Rectal smooth muscle tissue (tissue), 1 donor: ENCODE results near the gene DIRAS1.

Experiments used
- H3K27ac ChIP-seq: one replicate; pipeline ENCODE4 v1.7.0; 2013; ENCODE audit warnings: low read depth, low read length, inconsistent platforms
- H3K27me3 ChIP-seq: one replicate; pipeline ENCODE4 v1.7.0; 2013; ENCODE audit warnings: low read length; ENCODE audit not compliant: control insufficient read depth, insufficient read depth
- H3K36me3 ChIP-seq: one replicate; pipeline ENCODE4 v1.7.0; 2013; ENCODE audit warnings: low read length; ENCODE audit not compliant: control insufficient read depth, insufficient read depth
- H3K4me1 ChIP-seq: one replicate; pipeline ENCODE4 v1.7.0; 2013; ENCODE audit warnings: low read length; ENCODE audit not compliant: control insufficient read depth, insufficient read depth
- H3K4me3 ChIP-seq: one replicate; pipeline ENCODE4 v1.7.0; 2013; ENCODE audit warnings: low read length
- H3K9ac ChIP-seq: one replicate; pipeline ENCODE4 v1.7.0; 2013; ENCODE audit warnings: low read length

The DIRAS1 gene

DNA sequence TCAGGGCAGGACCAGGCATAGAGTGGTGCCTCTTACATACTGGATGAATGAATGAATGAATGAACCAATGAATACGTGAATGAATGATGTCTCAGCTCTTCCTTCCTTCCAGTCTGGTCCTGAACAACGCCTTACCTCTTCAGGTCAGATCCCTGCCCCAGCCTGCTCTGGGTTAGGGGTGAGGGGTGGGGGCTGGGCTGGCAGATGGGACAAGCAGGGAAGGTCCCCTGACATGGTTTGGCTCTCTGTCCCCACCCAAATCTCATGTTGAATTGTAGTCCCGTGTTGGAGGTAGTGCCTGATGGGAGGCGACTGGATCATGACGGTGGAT, 9.3 kb downstream of the DIRAS1 start:
- no peaks in the 10 kb centered on the region for H3K4me1 ChIP-seq
- H3K4me3 ChIP-seq, result no peak overlapping the region
- H3K36me3 ChIP-seq, result no peaks in the 10 kb centered on the region
- H3K27me3 ChIP-seq, result no peaks in the 10 kb centered on the region
- H3K27ac ChIP-seq, result no peak overlapping the region
- no peak overlapping the region for H3K9ac ChIP-seq

DNA sequence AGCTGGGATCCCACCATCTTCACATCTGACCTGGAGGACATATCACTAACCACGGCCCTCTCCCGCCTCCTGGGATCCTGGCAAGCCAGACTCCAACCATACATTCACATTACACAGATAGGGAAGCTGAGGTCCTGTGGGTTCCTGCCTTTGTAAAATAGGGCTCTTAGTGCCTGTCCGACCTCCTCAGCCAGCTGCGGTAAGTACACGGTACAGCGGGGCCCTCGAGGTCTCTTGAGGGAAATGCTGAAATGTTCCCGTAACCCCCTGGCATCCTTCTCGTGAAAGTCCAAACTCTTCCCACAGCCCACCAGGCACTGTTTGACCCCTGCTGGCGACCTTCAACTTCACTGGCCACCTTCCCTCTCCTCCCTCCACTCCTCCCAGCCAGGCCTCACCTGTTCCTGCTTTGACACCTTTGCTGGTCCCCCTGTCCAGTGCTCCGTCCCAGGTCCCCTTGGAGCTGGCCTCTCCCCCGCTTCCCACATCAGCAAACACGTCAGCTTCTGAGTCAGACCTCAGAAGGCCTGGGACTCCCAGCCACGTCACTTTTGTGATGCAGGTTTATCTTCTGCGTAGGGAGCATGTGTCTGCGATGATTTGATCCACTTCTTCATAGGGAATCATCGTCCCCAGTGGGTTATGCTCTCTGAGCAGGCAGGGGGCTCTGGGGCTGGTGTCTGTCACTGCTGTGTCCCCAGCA, 9.8 kb downstream of the DIRAS1 start:
- no peaks in the 10 kb centered on the region for H3K36me3 ChIP-seq
- no peak overlapping the region for H3K4me3 ChIP-seq
- no peak overlapping the region for H3K27ac ChIP-seq
- no peaks in the 10 kb centered on the region for H3K4me1 ChIP-seq
- no peak overlapping the region for H3K9ac ChIP-seq
- no peaks in the 10 kb centered on the region for H3K27me3 ChIP-seq

DNA sequence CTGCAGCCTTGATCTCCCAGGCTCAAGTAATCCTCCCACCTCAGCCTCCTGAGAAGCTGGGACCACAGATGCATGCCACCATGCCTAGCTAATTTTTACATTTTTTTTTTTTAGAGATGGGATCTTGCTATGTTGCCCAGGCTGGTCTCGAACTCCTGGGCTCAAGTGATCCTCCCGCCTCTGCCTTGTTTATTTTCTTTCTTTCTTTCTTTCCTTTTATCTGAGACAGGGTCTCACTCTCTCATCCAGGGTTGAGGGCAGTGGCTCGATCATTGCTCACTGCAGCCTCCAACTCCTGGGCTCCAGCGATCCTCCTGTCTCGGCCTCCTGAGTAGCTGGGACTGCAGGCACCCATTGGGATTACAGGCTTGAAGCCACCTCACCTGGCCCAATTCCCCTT, 14.9 kb downstream of the DIRAS1 start:
- Histone ChIP-seq H3K4me3 (no peak overlapping the region), H3K27me3 (no peaks in the 10 kb centered on the region), H3K27ac (no peak overlapping the region), H3K4me1 (no peaks in the 10 kb centered on the region), H3K9ac (no peak overlapping the region), H3K36me3 (no peaks in the 10 kb centered on the region)

DNA sequence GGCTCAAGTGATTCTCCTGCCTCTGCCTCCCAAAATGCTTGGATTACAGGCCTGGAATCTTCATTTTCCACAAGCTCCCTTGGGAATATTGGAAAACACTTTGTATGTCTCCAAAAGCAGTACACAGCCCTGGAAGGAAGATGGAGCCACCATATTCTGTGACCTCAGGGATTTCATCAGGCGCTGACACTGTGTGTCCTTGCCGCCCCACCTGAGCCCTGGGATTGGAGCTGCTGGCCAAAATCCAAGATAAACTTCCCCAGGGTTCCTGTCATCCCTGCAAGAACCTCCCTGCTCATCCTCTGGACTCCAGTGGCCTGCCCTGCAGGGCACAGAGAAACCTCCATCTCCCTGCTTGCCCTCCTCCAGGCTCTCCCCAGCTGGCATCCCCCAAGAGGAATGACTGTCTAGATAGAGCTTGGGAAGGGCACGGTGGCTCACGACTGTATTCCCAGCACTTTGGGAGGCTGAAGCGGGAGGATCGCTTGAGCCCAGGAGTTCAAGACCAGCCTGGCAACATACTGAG, 17.4 kb downstream of the DIRAS1 start:
- H3K27ac ChIP-seq, result no peak overlapping the region
- no peak overlapping the region for H3K4me3 ChIP-seq

DNA sequence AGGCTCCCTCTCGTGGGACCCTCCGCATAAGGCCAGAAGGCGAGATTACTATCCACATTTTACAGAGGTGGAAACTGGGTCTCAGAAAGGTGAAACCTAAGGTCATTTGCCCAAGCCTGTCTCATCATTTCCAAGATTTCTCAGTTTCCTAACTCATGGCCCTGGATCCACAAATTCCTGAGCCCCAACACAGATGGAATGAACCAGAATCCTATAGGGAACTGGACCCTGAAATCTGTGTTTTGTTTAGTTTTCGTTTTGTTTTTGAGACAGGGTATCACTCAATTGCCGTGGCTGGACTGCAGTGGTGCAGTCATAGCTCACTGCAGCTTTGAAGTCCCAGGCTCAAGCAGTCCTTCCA, 18.1 kb downstream of the DIRAS1 start:
- Histone ChIP-seq H3K36me3 (no peaks in the 10 kb centered on the region), H3K4me1 (no peaks in the 10 kb centered on the region), H3K27me3 (no peaks in the 10 kb centered on the region), H3K4me3 (peak overlapping the region; percentile 40), H3K27ac (no peak overlapping the region), H3K9ac (no peak overlapping the region)

More for the DNA sequence above, 17.4 kb downstream of the DIRAS1 start:
- Histone ChIP-seq H3K9ac (no peak overlapping the region), H3K27me3 (no peaks in the 10 kb centered on the region), H3K36me3 (no peaks in the 10 kb centered on the region), H3K4me1 (no peaks in the 10 kb centered on the region)

DNA sequence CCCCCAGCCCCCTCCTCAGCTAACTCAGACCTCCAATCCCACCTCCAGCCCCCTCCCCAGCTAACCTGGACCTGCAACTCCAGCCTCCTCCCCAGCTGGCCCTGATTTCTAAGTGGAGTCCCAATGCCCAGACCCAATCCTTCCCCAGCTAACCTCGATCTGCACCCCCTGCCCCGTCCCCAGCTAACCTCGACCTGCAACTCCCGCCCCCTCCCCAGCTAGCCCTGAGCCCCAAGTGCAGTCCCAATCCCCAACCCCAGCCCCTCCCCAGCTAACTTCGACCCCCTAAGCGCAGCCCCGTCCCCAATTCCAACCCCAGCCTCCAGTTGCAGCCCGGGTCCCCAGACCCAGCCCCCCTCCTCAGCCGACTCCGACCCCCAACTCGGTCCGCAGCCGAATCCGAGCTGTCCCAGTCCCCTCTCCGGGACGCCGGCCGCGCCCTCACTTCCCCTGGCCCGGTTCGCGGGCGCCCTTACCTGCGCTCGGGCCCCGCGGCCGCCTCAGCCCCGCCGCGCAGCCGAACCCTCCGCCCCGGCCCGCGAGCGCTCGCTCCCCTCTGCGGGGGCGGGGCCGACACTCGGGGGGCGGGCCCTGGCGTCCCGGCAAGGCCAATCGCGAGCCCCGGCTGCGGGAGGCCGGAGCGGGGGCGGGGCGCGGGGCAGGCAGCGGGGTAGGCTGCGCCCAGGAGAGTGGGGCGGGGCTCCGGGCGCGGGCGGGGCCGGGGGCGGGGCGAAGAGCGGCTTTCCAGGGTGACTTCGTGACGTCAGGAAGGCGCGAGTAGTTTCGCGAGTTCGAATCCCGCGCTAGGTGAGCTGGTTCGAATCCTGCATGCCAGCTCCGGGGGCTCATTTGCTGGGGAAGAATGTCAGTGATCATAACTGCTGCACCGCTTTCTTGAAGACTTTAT, 18.7 kb downstream of the DIRAS1 start, which contains the start of gene GNG7:
Gene GNG7, minus strand, starts transcription at position 525 of the 907 bp plus-strand sequence. CDS start 182,006 bp downstream, outside the sequence.
- Histone ChIP-seq H3K9ac (peak within 1 kb of the TSS; percentile 32), H3K27ac (no peak within 1 kb of the TSS), H3K27me3 (no peaks in the 10 kb centered on the region), H3K4me3 (peak within 1 kb of the TSS; percentile 71), H3K4me1 (no peaks in the 10 kb centered on the region), H3K36me3 (no peaks in the 10 kb centered on the region)

DNA sequence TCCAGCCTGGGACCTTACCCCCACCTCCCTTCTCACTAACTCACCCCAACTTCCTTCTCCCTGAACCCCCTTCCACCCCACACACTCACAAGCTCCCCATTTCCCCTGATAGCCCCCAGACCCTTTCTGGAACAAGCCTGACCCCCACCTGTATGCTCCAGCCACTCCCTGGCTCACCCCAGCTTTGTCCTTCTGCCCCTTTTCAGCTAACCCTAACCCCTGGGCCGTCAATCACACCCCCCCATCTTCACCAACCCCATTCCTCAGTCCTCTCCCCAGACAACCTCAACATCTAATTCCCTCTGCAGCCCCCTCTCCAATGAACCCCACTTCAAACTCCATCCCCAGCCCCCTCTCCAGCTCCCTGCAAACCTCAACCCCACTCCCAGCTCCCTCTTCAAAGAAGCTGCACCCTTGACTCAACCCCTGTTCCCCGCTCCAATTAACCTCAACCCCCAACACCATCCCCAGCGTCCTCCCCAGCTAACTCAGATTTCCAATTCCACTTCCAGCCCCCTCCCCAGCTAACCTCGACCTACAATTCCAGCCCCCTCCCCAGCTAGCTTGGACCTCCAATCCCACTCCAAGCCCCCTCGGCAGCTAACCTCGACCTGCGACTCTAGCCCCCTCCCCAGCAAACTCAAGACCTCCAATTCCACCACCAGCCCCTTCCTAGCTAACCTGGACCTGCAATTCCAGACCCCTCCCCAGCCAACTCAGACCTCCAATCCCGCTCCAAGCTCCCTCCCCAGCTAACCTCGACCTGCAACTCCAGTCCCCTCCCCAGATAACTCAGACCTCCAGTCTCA, 19.6 kb downstream of the DIRAS1 start:
- peak overlapping the region; percentile 71 for H3K4me3 ChIP-seq
- H3K4me1 ChIP-seq, result no peaks in the 10 kb centered on the region
- H3K27ac ChIP-seq, result no peak overlapping the region
- H3K27me3 ChIP-seq, result no peaks in the 10 kb centered on the region
- peak overlapping the region; percentile 32 for H3K9ac ChIP-seq
- no peaks in the 10 kb centered on the region for H3K36me3 ChIP-seq

DNA sequence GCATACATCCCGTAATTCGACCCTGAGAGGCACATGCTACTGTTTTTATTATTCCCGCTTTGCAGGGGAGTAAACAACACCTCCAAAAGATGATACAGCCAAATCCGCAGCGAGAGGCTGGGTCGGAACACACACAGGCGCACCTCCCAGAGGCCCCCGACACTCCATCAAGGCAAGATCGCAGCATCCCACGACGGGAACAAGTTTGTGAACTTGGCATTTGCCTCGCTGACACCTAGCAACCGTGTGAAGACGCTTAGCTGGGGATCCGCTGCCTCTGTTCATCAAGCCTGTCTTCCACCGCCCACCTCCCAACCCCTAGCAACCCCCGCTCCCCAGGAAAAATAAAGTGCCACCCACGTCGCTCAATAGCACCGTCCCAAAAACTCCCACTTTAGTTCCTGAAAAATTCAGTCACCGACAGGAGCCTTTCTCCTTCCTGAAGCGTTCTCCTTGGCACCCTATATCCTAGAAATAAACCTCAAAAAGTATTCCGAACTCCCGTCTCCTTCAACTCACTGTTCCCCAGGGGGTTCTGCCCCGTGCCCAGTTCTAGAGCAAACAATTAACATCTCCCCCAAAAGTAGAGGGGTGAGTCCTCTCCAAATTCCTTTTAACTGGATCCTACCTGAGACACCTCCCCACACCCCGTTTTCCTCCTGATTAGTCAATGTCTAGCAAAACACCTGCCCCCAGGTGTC, 20.4 kb downstream of the DIRAS1 start:
- no peaks in the 10 kb centered on the region for H3K27me3 ChIP-seq
- no peak overlapping the region for H3K9ac ChIP-seq
- no peak overlapping the region for H3K27ac ChIP-seq
- no peaks in the 10 kb centered on the region for H3K36me3 ChIP-seq
- H3K4me3 ChIP-seq, result no peak overlapping the region
- H3K4me1 ChIP-seq, result no peaks in the 10 kb centered on the region

DNA sequence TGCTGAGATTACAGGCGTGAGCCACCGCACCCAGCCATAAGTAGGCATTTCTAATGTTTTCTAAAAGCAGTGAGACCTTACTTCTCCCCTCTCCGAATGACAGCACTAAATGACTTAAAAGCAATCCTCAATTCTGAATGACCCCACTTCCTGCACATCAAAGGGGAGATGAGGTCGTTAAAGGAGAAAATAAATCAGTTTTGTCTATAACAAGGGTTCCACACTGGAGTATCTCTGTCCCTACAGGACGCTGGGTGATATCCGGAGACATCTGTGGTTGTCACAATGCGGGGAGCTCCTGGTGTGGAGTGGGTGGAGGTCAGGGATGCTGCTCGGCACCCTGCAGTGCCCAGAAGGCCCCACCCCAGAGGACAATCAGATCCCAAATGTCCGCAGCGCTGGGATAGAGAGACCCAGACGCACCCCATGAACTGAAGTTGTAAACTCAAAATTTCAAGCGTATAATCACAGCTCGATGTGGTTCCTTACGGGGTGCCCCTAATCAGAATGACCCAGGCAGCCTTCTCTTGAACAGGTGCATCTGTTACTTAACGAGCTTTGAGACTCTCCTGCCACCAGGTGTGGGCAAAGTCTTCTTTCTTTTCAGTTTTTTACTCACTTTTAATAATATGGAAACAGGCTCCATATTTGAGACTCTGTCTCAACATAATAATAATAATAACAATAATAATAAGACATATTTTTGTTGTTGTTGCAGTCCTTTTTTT, 21.6 kb downstream of the DIRAS1 start:
- H3K9ac ChIP-seq, result no peak overlapping the region
- H3K27me3 ChIP-seq, result no peaks in the 10 kb centered on the region
- no peaks in the 10 kb centered on the region for H3K36me3 ChIP-seq
- no peak overlapping the region for H3K4me3 ChIP-seq
- no peaks in the 10 kb centered on the region for H3K4me1 ChIP-seq
- H3K27ac ChIP-seq, result no peak overlapping the region

DNA sequence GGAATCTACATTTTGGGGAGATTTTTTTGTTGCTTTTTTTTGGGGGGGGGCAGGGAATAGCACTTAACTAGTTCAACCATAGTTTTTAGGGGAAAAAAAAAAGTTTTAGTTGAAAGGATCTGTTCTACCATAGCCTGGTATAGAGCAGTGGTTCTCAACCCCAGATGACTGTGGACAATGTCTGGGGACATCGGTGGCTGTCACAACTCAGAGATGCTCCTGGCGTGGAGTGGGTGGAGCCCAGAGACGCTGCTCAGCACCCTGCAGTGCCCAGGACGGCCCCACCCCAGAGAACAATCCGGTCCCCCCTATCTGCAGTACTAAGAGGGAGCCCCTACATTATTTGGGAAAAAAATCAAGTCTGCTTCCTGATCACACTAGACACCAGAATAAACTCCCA, 27.0 kb downstream of the DIRAS1 start:
- Histone ChIP-seq H3K27me3 (no peaks in the 10 kb centered on the region), H3K4me1 (no peaks in the 10 kb centered on the region), H3K36me3 (no peaks in the 10 kb centered on the region), H3K4me3 (no peak overlapping the region), H3K27ac (no peak overlapping the region), H3K9ac (no peak overlapping the region)

DNA sequence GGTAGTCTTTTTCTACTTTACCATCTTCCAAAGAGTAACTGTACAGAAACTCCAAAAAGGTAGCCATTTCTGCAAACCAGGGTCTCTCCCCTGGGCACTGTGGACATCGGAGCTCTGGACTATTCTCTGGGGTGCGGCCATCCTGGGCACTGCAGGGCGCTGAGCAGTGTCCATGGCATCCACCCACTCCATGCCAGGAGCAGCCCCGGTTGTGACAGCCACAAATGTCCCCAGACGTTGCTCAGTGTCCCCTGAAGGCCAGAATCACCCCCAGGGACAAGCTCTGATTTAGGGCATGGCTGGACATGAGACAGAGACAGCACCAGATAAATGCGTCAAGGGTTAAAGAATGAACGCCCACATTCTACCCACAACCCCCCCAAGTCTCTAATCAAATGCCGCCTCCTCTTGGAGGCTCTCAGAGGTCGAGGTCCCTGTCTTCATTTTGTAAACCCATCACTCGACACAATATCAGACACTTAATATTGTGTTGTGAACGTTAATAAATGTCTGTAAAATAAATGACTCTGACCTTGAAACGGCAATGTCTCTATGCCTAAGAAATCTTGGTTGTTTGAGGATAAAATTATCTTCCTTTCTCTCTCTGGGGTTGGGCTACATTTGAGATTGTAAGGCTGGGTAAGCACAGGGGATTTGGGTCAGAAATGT, 27.5 kb downstream of the DIRAS1 start:
- Histone ChIP-seq H3K9ac (no peak overlapping the region), H3K4me3 (no peak overlapping the region), H3K27ac (no peak overlapping the region), H3K27me3 (no peaks in the 10 kb centered on the region), H3K36me3 (no peaks in the 10 kb centered on the region), H3K4me1 (no peaks in the 10 kb centered on the region)
